Brain microvascular endothelial cell (primary cell): Measurements from ENCODE around the gene SAMD13.

Source experiments
- DNase-seq: peaks from one replicate; pipeline ENCODE4 v3.0.0-alpha.2; 2020
- H3K27ac ChIP-seq: fragments of 250-450 bp; sonication (Bioruptor Pico); 2 replicates; pipeline ENCODE4 v1.5.1; 2020; ENCODE audit warnings: mild to moderate bottlenecking, moderate library complexity
- H3K27me3 ChIP-seq: fragments of 250-450 bp; sonication (Bioruptor Pico); replicated peaks from 2 replicates; pipeline ENCODE4 v1.5.1; 2020; ENCODE audit warnings: mild to moderate bottlenecking
- H3K36me3 ChIP-seq: fragments of 250-450 bp; sonication (Bioruptor Pico); replicated peaks from 2 replicates; pipeline ENCODE4 v1.5.1; 2020; ENCODE audit warnings: mild to moderate bottlenecking
- H3K4me3 ChIP-seq: 2 replicates; pipeline ENCODE4 v1.5.1; 2011; ENCODE audit warnings: low read depth, mild to moderate bottlenecking, control low read depth, low read length, moderate library complexity
- CTCF ChIP-seq: IDR thresholded peaks from 2 replicates; pipeline ENCODE4 v1.5.1; 2011; ENCODE audit warnings: low read depth, mild to moderate bottlenecking, moderate library complexity, low read length, control low read depth, inconsistent platforms; ENCODE audit errors: missing control alignments
- in situ Hi-C: cut with HindIII; loops from 2 replicates; pipeline ENCODE4 v1.10.0; 2017; ENCODE audit warnings: low sequenced_read_pairs, low pct_ligation_motif_present

SAMD13 gene

DNA sequence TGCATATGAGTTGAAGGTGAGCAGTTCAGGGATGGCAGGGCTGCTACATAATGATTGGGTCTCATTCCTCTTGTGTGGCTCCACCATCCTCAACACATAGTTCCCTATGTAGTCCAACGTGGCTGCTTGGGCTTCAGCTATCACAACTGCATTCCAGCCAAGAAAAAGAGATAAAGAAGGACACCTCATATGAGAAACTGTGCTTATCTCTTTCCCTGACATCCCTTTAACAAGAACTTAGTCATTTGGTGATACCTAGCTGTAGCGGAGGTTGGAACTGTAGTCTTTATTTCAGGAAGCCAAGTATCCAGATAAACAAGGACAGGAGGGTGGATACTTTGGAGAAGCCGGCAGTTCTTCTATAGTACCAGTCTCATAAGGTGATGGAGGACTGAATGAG, 54.0 kb downstream of the SAMD13 start:
- in situ Hi-C loops = no loop called here
- no peak overlapping the region for H3K27ac ChIP-seq
- H3K27me3 ChIP-seq = no peaks in the 10 kb centered on the region
- no peak overlapping the region for H3K4me3 ChIP-seq
- no peaks in the 10 kb centered on the region for H3K36me3 ChIP-seq
- DNase-seq = peak; percentile 29
- no peak for TF ChIP-seq CTCF

DNA sequence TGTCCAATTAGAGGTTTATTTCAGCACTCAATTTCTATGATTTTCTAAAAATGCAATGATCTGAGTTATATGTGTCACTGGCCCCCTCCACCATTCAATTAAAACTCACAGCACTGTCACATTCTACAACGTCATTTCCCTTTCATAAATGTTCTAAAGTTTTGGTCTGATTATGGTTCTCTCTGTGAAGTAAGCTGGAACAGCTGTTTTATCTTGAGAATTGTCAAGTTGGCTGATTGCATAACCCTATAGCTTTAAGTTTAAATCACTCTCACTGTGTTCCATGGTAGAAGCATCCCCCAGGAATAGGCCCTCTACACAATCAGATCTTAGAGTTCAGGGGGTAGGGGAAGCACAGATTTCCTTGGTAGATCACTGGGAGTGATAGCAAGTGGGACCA, 55.4 kb downstream of the SAMD13 start:
- in situ Hi-C loops = no loop called here
- no peaks in the 10 kb centered on the region for H3K27me3 ChIP-seq
- no peak for TF ChIP-seq CTCF
- no peaks in the 10 kb centered on the region for H3K36me3 ChIP-seq
- no peak overlapping the region for H3K27ac ChIP-seq
- no peak for DNase-seq
- H3K4me3 ChIP-seq = no peak overlapping the region

DNA sequence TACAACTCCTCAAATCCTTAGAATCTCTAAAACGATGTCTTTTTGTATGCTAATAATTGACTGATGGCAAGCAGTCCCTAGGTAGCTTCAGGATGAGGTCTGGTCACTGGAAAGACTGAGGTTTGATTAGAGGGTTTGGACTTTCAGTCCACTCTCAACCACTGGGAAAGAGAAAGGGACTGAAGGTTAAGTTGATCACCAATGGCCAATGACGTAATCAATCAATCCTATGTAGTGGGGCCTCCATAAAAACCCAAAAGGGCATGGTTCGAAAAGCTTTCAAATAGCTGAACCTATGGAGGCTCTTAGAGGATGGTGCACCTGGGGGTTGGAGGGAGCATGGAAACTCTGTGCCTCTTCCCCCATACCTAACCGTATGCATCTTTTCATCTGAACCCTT, 57.2 kb downstream of the SAMD13 start:
- in situ Hi-C loops = no loop called here
- H3K36me3 ChIP-seq = no peaks in the 10 kb centered on the region
- TF ChIP-seq CTCF = no peak
- H3K27ac ChIP-seq = no peak overlapping the region
- no peak for DNase-seq
- no peaks in the 10 kb centered on the region for H3K27me3 ChIP-seq
- no peak overlapping the region for H3K4me3 ChIP-seq

DNA sequence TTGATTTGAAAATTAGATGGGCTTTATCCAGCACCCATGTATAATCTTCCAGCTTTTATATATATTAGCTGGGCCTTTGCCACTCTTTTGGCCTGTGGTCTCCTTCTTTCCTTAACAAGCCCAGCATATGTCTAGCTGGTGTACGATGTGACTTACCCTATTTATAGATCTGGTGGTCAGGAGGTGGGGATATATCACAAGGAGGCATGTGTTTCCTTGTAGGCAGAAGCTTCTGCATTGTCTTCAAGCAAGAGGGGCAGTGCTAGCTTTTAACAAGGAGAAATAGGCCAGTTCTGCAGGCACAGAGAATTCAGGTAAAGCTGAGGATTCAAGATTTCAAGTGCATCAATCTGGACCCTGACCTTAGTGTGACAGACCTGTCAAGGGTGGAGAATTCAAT, 58.8 kb downstream of the SAMD13 start:
- no peak for DNase-seq
- H3K4me3 ChIP-seq = no peak overlapping the region
- no peaks in the 10 kb centered on the region for H3K36me3 ChIP-seq
- TF ChIP-seq CTCF = no peak
- H3K27me3 ChIP-seq = no peaks in the 10 kb centered on the region
- in situ Hi-C loops = no loop called here
- H3K27ac ChIP-seq = no peak overlapping the region

GRCh38 chr1:84361796-84362195, 60.3 kb downstream of the SAMD13 start:
- Histone ChIP-seq H3K27me3 (no peaks in the 10 kb centered on the region), H3K36me3 (no peaks in the 10 kb centered on the region), H3K27ac (no peak overlapping the region), H3K4me3 (no peak overlapping the region)
- DNase-seq = no peak
- no peak for TF ChIP-seq CTCF
- in situ Hi-C loops = no loop called here

DNA sequence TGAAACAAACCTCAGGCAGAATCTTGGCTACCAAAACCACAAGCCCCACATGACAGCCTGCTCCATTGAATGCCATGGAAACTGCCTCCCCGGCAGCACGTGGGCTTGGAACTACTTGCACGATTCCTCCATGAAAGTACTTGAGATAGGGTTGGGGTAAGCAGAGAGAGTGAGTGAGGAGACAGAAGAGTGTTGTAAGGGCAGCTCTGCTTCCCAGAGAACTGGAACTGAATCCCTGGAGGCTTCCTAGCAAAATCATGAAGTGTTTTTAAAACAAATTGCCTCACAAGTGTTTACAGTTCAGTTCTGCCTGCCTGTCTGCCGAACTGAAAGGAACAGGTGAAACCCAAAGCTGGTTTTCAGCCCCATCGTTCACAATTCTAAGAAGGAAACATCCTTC, 61.5 kb downstream of the SAMD13 start:
- DNase-seq = no peak
- in situ Hi-C loops = no loop called here
- Histone ChIP-seq H3K36me3 (no peaks in the 10 kb centered on the region), H3K27me3 (no peaks in the 10 kb centered on the region), H3K4me3 (no peak overlapping the region), H3K27ac (no peak overlapping the region)
- TF ChIP-seq CTCF = no peak
